ENCODE results near the gene DUSP3.

The DUSP3 gene

DNA sequence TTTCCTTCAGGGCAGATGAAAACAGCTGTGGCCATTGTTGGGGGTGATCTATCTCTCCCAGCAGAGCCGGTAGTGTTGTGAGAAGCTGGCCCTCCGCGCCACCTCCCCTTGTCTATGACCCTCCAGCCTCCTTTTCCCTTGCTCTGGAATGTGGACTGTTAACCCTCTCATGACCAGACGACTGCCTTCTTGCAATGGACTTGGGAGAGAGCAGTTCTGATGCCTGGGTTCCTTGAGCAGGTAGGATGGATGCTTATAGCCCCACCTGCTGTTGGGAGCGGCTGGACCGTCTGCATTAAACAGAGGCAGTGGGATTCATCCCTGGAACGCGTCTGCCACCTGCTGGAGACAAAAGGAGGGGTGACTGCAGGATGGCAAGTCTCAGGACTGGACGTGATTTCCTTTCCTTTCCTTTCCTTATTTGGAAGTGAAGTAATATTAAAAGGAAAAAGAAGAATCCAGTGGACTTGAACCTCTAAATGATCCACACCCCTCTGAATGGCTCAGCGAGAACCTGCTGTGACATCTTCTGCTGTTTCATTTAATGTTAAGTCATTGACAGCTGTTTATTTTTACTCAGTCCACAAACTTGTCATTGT is 18.4 kb downstream of the DUSP3 start:
- Histone ChIP-seq H3K4me1 (peaks cover 15 to 29% (median 19%) of the 10 kb centered on the region in 10 experiments), H3K27me3 (peaks cover 24 to 48% (median 41%) of the 10 kb centered on the region in 11 experiments), H4K20me1 (peaks cover 0 to 46% (median 7%) of the 10 kb centered on the region in 11 experiments; a peak in 11 of 22 replicates), H3K9me3 (replicated peaks in 1 of 11) (no peaks in the 10 kb centered on the region), H3K9ac (no peak overlapping the region), H3K27ac (no peak overlapping the region), H3K4me2 (no peak overlapping the region), H3K36me3 (peaks cover 0 to 13% (median 0%) of the 10 kb centered on the region in 11 experiments; a peak in 5 of 22 replicates), H3K4me3 (no peak overlapping the region)
- no peak for TF ChIP-seq Cebpa-rat (IDR thresholded peaks at IDR 0.05)

DNA sequence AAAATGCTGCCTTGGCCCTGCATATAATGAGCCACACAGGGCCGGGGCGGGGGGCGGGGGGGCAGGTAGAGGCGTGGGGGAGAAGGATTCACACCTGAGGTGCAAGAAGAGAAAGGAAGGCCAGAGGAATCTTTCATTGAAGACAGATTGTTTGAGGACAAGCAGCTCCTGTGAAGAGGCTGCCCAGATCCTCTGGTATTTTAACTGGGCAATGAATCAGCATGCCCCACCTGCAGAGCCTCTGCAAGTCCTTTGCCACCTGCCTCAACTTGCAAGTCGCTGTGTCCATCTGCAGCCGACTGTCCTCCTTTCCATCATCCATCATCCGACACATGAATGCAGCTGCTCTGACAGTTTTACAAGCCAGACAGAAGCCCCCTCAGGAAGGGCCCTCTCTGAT is 18.9 kb downstream of the DUSP3 start:
- no peak overlapping the region for H3K4me3 ChIP-seq
- no peak overlapping the region for H3K9ac ChIP-seq
- peaks cover 0 to 8% (median 0%) of the 10 kb centered on the region in 11 experiments; a peak in 2 of 22 replicates for H3K36me3 ChIP-seq
- H3K9me3 ChIP-seq (replicated peaks in 1 of 11) = no peaks in the 10 kb centered on the region
- no peak for TF ChIP-seq Cebpa-rat (IDR thresholded peaks at IDR 0.05)
- H4K20me1 ChIP-seq = peaks cover 0 to 51% (median 8%) of the 10 kb centered on the region in 11 experiments; a peak in 11 of 22 replicates
- no peak overlapping the region for H3K27ac ChIP-seq
- no peak overlapping the region for H3K4me2 ChIP-seq
- peaks cover 20 to 29% (median 24%) of the 10 kb centered on the region in 10 experiments for H3K4me1 ChIP-seq
- H3K27me3 ChIP-seq = peaks cover 29 to 53% (median 46%) of the 10 kb centered on the region in 11 experiments

- peak within 1 kb of the TSS in 10 of 11 experiments; percentile 9 to 51 (median 43); a peak in 17 of 22 replicates for H3K4me2 ChIP-seq
- H3K27ac ChIP-seq = no peak within 1 kb of the TSS
- peaks cover 41 to 65% (median 58%) of the 10 kb centered on the region in 11 experiments for H3K27me3 ChIP-seq
- no peaks in the 10 kb centered on the region for H3K36me3 ChIP-seq
- no peaks in the 10 kb centered on the region for H3K9me3 ChIP-seq (replicated peaks in 1 of 11)
- H3K9ac ChIP-seq = peak within 1 kb of the TSS in 1 of 11 experiments; percentile 4; a peak in 2 of 22 replicates
- peaks cover 0 to 59% (median 9%) of the 10 kb centered on the region in 11 experiments; a peak in 9 of 22 replicates for H4K20me1 ChIP-seq
- H3K4me3 ChIP-seq = no peak within 1 kb of the TSS
- H3K4me1 ChIP-seq = peaks cover 29 to 37% (median 34%) of the 10 kb centered on the region in 10 experiments
- no peak for TF ChIP-seq Cebpa-rat (IDR thresholded peaks at IDR 0.05)
Observed at GRCh38 chr17:43758497-43759174, 20.1 kb downstream of the DUSP3 start, which contains the start of gene SOST. SOST (minus strand) TSS chr17:43758791; CDS start chr17:43758741, 50 bp downstream.

GRCh38 chr17:43758086-43758485 is 20.7 kb downstream of the DUSP3 start:
- Histone ChIP-seq H3K36me3 (no peaks in the 10 kb centered on the region), H3K9ac (no peak overlapping the region), H3K4me1 (peaks cover 35 to 42% (median 38%) of the 10 kb centered on the region in 10 experiments), H3K4me3 (no peak overlapping the region), H3K9me3 (replicated peaks in 1 of 11) (no peaks in the 10 kb centered on the region), H3K27ac (no peak overlapping the region), H3K4me2 (peak overlapping the region in 2 of 11 experiments; percentile 43 to 51; a peak in 2 of 22 replicates), H4K20me1 (peaks cover 0 to 59% (median 9%) of the 10 kb centered on the region in 11 experiments; a peak in 9 of 22 replicates), H3K27me3 (peaks cover 46 to 70% (median 64%) of the 10 kb centered on the region in 11 experiments)
- no peak for TF ChIP-seq Cebpa-rat (IDR thresholded peaks at IDR 0.05)

GRCh38 chr17:43757171-43757660 is 21.6 kb downstream of the DUSP3 start:
- H3K9ac ChIP-seq = no peak overlapping the region
- TF ChIP-seq Cebpa-rat (IDR thresholded peaks at IDR 0.05) = no peak

GRCh38 chr17:43756201-43756600 is 22.6 kb downstream of the DUSP3 start:
- H3K4me2 ChIP-seq = peak overlapping the region in 2 of 11 experiments; percentile 80 to 90; a peak in 4 of 22 replicates
- no peaks in the 10 kb centered on the region for H3K9me3 ChIP-seq (replicated peaks in 1 of 11)
- no peak for TF ChIP-seq Cebpa-rat (IDR thresholded peaks at IDR 0.05)
- H3K9ac ChIP-seq = no peak overlapping the region
- H3K27me3 ChIP-seq = peaks cover 48 to 81% (median 69%) of the 10 kb centered on the region in 11 experiments
- peaks cover 0 to 59% (median 9%) of the 10 kb centered on the region in 11 experiments; a peak in 9 of 22 replicates for H4K20me1 ChIP-seq
- peaks cover 36 to 43% (median 38%) of the 10 kb centered on the region in 10 experiments for H3K4me1 ChIP-seq
- H3K27ac ChIP-seq = no peak overlapping the region
- H3K36me3 ChIP-seq = no peaks in the 10 kb centered on the region
- H3K4me3 ChIP-seq = 0 out of 20 replicates have a peak overlapping the region, but pooled peaks of 1 of the 10 experiments have one; percentile 62

More at GRCh38 chr17:43757171-43757660, 21.6 kb downstream of the DUSP3 start:
- Histone ChIP-seq H3K27me3 (peaks cover 48 to 77% (median 69%) of the 10 kb centered on the region in 11 experiments), H4K20me1 (peaks cover 0 to 59% (median 9%) of the 10 kb centered on the region in 11 experiments; a peak in 9 of 22 replicates), H3K36me3 (no peaks in the 10 kb centered on the region), H3K4me3 (no peak overlapping the region), H3K9me3 (replicated peaks in 1 of 11) (no peaks in the 10 kb centered on the region), H3K4me2 (no peak overlapping the region), H3K4me1 (peaks cover 36 to 43% (median 38%) of the 10 kb centered on the region in 10 experiments), H3K27ac (no peak overlapping the region)

DNA sequence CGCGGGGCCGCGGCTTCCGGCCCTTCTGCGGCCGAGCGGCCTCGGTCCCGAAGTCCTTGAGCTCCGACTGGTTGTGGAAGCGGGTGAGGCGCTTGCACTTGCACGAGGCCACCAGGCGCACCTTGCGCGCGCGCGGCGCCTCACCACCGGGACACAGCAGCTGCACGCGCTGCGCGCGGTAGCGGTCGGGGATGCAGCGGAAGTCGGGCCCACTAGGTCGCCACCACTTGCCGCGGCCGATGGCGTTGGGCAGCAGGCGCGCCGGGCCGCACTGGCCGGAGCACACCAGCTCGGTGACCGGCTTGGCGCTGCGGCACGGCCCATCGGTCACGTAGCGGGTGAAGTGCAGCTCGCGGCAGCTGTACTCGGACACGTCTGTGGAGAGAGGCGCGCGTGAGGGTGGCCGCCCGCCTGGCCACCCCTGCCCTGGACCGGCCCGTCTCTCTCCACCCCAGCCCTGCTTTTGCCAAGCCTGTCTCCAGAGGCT is 23.3 kb downstream of the DUSP3 start:
- TF ChIP-seq Cebpa-rat (IDR thresholded peaks at IDR 0.05) = no peak
- H3K27me3 ChIP-seq = peaks cover 48 to 86% (median 69%) of the 10 kb centered on the region in 11 experiments
- H3K4me3 ChIP-seq = peak overlapping the region; percentile 18 to 62 (median 45); a peak in 19 of 20 replicates
- H3K4me1 ChIP-seq = peaks cover 36 to 47% (median 39%) of the 10 kb centered on the region in 10 experiments
- H3K9me3 ChIP-seq (replicated peaks in 1 of 11) = no peaks in the 10 kb centered on the region
- H3K9ac ChIP-seq = peak overlapping the region in 6 of 11 experiments; percentile 7 to 49 (median 24); a peak in 6 of 22 replicates
- H3K36me3 ChIP-seq = no peaks in the 10 kb centered on the region
- H3K4me2 ChIP-seq = peak overlapping the region; percentile 78 to 95 (median 85)
- H4K20me1 ChIP-seq = peaks cover 0 to 59% (median 9%) of the 10 kb centered on the region in 11 experiments; a peak in 9 of 22 replicates
- no peak overlapping the region for H3K27ac ChIP-seq

DNA sequence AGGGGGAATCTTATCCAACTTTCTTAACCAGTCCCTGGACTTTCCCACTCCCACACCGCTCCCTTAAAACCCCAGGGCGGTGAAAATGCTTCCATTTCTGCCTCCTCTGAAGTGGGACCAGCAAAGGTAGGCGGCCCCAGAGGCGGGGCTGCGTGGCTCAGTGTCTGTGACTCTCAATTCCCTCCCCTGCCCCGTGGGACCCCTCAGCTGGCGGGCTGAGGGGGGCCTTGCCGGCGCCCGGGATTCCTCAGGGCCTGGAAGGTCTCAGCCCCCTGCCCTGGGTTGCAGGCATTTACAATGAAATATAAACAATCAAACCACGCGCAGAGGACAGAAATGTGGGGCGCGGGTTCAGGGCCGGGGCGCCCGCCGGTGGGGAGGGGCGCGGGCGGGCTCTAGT is 23.8 kb downstream of the DUSP3 start:
- Histone ChIP-seq H3K36me3 (no peaks in the 10 kb centered on the region), H3K9ac (peak overlapping the region in 6 of 11 experiments; percentile 7 to 49 (median 24); a peak in 6 of 22 replicates), H4K20me1 (peaks cover 0 to 56% (median 9%) of the 10 kb centered on the region in 11 experiments; a peak in 9 of 22 replicates), H3K4me1 (peaks cover 40 to 52% (median 44%) of the 10 kb centered on the region in 10 experiments), H3K4me3 (peak overlapping the region; percentile 18 to 62 (median 45); a peak in 19 of 20 replicates), H3K9me3 (replicated peaks in 1 of 11) (no peaks in the 10 kb centered on the region), H3K27me3 (peaks cover 48 to 85% (median 69%) of the 10 kb centered on the region in 11 experiments), H3K4me2 (peak overlapping the region; percentile 78 to 95 (median 85)), H3K27ac (no peak overlapping the region)
- TF ChIP-seq Cebpa-rat (IDR thresholded peaks at IDR 0.05) = no peak

Data from BLaER1 treated with 17β-estradiol and CSF1 and Interleukin-3, amounts not matched to agents 10 nM and 100 nM (cell line).